Measurements from ENCODE around the gene MIEF1.

MIEF1 gene

GRCh38 chr22:39466228-39467006 lies 35.7 kb upstream of the MIEF1 start:
- Mint-ChIP-seq H3K4me3 (peak overlapping the region; percentile 72), H3K27me3 (no peaks in the 10 kb centered on the region), H3K4me1 (peaks cover 71% of the 10 kb centered on the region), H3K9me3 (no peaks in the 10 kb centered on the region), H3K36me3 (peaks cover 2% of the 10 kb centered on the region), H3K27ac (peak overlapping the region; percentile 93)
- ATAC-seq (ENCODE audit: low read depth), result no peak
- DNase-seq (ENCODE audit: low spot score in 2 of 2), result no peak

GRCh38 chr22:39467390-39467895 lies 34.6 kb upstream of the MIEF1 start:
- peak overlapping the region; percentile 72 for H3K27ac Mint-ChIP-seq
- H3K36me3 Mint-ChIP-seq, result no peaks in the 10 kb centered on the region
- no peaks in the 10 kb centered on the region for H3K27me3 Mint-ChIP-seq
- no peak for DNase-seq (ENCODE audit: low spot score in 2 of 2)
- H3K4me1 Mint-ChIP-seq, result peaks cover 71% of the 10 kb centered on the region
- no peaks in the 10 kb centered on the region for H3K9me3 Mint-ChIP-seq
- peak; percentile 4 for ATAC-seq (ENCODE audit: low read depth)
- peak overlapping the region; percentile 72 for H3K4me3 Mint-ChIP-seq

DNA sequence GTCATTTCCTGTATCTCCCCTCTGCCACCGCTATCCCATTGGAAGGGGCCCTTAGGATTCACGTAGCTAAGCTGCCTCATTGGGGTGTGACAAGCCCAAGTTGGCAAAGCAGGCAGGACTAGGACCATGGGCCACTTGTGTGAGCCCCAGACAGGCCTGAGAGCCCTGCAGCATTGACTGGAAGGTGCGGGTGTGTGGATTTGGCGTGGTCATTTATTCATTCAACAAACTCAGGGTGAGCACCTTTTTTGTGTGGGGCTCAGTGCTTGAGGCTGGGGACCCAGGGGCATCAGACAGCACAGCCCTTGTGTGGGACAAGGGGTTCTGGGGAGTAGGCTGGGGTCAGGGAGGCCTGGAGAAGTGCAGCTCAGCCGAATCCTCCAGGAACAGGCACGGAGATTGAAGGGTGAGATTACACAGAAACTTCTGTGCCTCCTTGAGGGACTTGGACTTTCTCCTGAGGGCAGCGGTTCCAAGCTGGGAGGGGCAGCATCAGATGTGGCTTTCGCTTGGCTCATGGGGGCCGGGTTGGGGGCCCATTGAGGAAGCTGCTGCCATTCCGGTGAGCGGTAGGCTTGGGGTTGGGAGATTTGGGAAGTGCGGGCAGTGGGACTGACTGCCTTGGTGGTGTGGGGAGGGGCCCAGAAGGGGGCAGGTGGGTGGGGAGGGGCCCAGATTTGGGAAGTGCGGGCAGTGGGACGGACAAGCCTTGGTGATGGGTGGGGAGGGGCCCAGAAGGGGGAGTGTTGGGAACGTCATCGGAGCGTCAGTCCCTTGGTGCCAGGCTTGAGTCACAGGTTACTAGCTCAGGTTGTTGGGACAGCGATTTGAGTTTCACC lies 33.4 kb upstream of the MIEF1 start:
- H3K4me1 Mint-ChIP-seq, result peaks cover 72% of the 10 kb centered on the region
- DNase-seq (ENCODE audit: low spot score in 2 of 2), result no peak
- no peaks in the 10 kb centered on the region for H3K36me3 Mint-ChIP-seq
- no peaks in the 10 kb centered on the region for H3K27me3 Mint-ChIP-seq
- ATAC-seq (ENCODE audit: low read depth), result no peak
- peak overlapping the region; percentile 63 for H3K4me3 Mint-ChIP-seq
- H3K9me3 Mint-ChIP-seq, result no peaks in the 10 kb centered on the region
- H3K27ac Mint-ChIP-seq, result peak overlapping the region; percentile 69

DNA sequence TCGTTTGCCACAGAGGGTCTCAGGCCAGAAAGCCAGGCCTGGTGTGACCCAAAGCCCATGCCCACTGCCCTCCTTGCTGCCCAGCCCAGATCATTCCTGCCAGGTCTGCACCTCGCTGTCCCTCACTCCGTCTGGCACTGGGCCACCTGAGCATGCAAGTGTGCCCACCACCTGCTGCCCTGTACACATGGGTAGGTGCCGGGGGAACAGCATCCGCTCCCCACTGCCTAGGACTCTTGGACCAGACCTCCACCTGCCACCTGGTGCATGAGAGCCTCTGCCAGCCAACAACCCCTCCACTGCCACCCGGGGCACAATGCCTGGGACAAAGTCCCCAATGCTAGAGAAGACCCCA lies 32.8 kb upstream of the MIEF1 start:
- Mint-ChIP-seq H3K4me1 (peaks cover 67% of the 10 kb centered on the region), H3K27ac (no peak overlapping the region), H3K27me3 (no peaks in the 10 kb centered on the region), H3K9me3 (no peaks in the 10 kb centered on the region), H3K36me3 (no peaks in the 10 kb centered on the region), H3K4me3 (no peak overlapping the region)
- DNase-seq (ENCODE audit: low spot score in 2 of 2) (no peak), ATAC-seq (ENCODE audit: low read depth) (no peak)

DNA sequence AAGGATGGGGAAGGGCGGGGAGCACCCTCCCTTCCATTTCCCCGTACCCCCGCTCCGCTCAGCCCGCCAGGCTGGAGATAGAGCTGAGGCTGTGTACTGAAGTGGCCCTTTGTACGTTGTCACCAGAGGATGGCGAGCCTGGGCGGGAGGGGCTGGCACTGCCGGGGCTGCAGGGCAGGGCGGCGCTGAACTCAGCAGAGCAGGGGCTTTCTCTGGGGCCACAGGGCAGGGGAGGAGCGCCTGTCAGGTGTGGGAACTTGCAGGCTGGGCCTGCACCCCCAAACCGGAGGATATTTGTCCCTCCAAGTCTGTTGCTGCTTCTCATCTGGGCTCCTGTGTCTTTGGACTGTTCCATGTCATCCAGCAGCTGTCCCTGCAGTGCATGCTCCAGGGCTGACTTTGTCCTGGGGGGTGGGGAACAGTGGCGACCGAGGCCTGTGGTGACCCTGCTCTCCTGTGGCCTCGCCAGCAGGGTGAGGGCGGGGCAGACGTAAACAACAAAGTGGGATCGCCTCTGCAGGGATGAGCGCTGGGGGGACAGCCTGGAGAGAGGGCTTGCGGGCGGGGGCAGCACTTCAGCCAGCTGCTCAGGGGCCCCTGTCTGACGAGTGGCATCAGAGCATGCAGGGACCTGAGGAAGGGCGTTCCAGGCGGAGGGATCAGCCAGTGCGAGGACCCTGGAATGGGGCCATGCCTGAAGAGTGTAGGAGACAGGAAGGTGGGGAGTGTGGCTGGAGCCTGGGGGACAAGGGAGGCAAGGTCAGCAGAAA lies 32.2 kb upstream of the MIEF1 start:
- no peaks in the 10 kb centered on the region for H3K36me3 Mint-ChIP-seq
- no peak for DNase-seq (ENCODE audit: low spot score in 2 of 2)
- H3K27ac Mint-ChIP-seq, result peak overlapping the region; percentile 69
- peak overlapping the region; percentile 5 for H3K4me3 Mint-ChIP-seq
- H3K4me1 Mint-ChIP-seq, result peaks cover 64% of the 10 kb centered on the region
- H3K9me3 Mint-ChIP-seq, result no peaks in the 10 kb centered on the region
- H3K27me3 Mint-ChIP-seq, result no peaks in the 10 kb centered on the region
- ATAC-seq (ENCODE audit: low read depth), result no peak

DNA sequence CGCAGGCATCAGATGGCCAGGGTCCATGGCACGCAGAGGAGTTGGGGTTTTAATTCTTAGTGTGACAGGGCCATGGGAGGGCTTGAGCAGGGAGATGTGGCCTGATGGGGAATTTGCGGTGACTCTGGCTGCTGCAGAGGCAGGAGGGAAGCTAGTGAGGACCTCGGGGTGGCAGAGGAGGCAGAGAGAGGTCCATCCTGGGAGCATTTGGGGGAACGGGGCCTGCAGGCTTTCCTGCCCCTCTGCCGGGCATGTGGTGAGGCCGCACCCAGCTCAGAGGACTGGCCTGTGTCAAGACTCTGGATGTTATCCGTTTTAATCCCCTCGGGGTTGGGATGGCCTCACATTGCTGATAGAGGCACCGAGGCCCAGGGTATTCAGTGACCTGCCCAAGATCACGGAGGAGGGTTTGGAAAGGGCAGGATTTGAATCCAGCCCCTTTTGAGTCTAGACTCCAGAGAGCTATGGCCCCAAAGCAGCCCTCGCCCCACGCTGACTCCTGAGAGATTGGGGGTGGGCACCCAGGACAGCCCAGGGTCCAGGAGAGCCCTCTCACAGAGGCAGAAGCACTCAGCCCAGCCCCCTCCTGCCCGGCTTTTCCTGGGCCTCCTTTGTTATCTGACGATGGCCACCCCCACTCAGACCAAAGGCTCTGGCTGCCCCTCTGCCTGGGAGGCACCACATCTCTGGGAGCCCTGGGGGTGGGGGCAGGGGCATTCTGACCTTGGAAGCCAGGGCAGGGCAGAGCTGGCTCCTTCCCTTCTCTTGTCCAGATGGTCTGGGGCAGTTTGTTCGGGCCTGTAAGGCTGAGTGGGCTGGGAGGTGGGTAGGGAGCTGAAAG lies 31.4 kb upstream of the MIEF1 start:
- Mint-ChIP-seq H3K27ac (peak overlapping the region; percentile 88), H3K4me3 (peak overlapping the region; percentile 5), H3K4me1 (peaks cover 57% of the 10 kb centered on the region), H3K27me3 (no peaks in the 10 kb centered on the region), H3K36me3 (no peaks in the 10 kb centered on the region), H3K9me3 (no peaks in the 10 kb centered on the region)
- DNase-seq (ENCODE audit: low spot score in 2 of 2) (no peak), ATAC-seq (ENCODE audit: low read depth) (no peak)

DNA sequence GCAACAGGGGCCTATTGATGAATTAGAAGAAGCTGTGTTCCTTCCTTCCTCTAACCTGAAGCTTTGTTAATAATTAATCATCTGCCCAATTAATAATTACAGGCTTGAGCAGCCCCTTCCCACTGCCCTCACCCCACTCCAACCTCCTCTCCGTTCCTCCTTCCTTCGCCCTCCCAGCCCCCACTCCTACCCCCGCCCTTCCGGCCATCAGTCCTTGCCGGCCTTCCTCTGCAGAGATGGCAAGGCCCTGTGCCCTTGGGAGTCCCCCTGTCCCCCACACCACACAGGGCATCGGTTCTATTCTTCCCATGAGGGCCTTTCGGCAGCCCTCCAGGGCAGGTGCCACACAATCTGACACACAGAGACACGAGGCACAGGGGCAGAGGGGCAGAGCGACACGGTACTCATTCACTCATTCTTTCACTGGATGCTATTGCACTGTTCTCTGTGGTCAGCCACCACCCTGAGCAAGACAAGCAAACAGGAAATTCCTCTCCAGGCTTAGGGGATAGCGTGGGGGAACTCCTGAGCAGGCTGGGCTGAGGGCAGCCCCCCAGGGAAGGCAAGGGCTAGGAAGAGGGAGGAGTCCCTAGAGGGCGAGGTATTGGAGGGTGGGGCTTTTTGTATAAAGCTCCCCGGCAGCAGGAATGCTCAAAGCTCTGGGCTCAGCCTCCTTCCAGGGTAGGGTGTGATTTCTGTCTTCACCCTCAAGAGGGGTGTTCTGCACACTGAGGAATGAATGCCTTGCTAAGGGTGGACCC lies 30.5 kb upstream of the MIEF1 start:
- Mint-ChIP-seq H3K27ac (peak overlapping the region; percentile 88), H3K4me3 (peak overlapping the region; percentile 83)

GRCh38 chr22:39472570-39473556 lies 29.2 kb upstream of the MIEF1 start:
- DNase-seq (ENCODE audit: low spot score in 2 of 2), result peak in 1 of 2 donors; percentile 35
- peak; percentile 87 for ATAC-seq (ENCODE audit: low read depth)
- H3K9me3 Mint-ChIP-seq, result no peaks in the 10 kb centered on the region
- peak overlapping the region; percentile 83 for H3K27ac Mint-ChIP-seq
- H3K27me3 Mint-ChIP-seq, result no peaks in the 10 kb centered on the region
- peaks cover 39% of the 10 kb centered on the region for H3K4me1 Mint-ChIP-seq
- peaks cover 2% of the 10 kb centered on the region for H3K36me3 Mint-ChIP-seq
- peak overlapping the region; percentile 63 for H3K4me3 Mint-ChIP-seq

More for the DNA sequence above, 30.5 kb upstream of the MIEF1 start:
- H3K27me3 Mint-ChIP-seq, result no peaks in the 10 kb centered on the region
- H3K9me3 Mint-ChIP-seq, result no peaks in the 10 kb centered on the region
- DNase-seq (ENCODE audit: low spot score in 2 of 2) (no peak), ATAC-seq (ENCODE audit: low read depth) (peak; percentile 50)
- H3K4me1 Mint-ChIP-seq, result peaks cover 52% of the 10 kb centered on the region
- no peaks in the 10 kb centered on the region for H3K36me3 Mint-ChIP-seq

DNA sequence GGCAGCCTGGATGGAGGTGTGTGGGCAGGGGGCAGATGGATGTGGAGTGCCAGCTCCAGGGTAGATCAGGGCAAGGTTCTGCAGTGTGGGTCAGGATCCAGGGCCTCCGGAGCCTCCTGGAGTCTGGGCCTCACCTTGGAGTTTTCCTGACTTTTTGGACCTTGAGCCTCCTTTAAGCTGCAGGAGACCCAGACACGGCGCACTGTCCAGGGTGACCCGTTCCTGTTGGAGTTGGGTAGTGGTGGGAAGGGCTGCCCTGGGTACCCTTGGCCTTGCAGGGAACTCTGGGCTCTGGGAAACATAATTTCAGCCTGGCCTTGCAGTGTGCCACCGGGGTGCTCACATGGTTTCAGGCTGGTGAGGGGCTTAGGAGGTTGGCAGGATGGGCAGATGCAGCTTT lies 28.2 kb upstream of the MIEF1 start:
- DNase-seq (ENCODE audit: low spot score in 2 of 2) (no peak), ATAC-seq (ENCODE audit: low read depth) (no peak)
- Mint-ChIP-seq H3K4me1 (peaks cover 31% of the 10 kb centered on the region), H3K36me3 (peaks cover 4% of the 10 kb centered on the region), H3K9me3 (no peaks in the 10 kb centered on the region), H3K4me3 (no peak overlapping the region), H3K27ac (no peak overlapping the region), H3K27me3 (no peaks in the 10 kb centered on the region)

DNA sequence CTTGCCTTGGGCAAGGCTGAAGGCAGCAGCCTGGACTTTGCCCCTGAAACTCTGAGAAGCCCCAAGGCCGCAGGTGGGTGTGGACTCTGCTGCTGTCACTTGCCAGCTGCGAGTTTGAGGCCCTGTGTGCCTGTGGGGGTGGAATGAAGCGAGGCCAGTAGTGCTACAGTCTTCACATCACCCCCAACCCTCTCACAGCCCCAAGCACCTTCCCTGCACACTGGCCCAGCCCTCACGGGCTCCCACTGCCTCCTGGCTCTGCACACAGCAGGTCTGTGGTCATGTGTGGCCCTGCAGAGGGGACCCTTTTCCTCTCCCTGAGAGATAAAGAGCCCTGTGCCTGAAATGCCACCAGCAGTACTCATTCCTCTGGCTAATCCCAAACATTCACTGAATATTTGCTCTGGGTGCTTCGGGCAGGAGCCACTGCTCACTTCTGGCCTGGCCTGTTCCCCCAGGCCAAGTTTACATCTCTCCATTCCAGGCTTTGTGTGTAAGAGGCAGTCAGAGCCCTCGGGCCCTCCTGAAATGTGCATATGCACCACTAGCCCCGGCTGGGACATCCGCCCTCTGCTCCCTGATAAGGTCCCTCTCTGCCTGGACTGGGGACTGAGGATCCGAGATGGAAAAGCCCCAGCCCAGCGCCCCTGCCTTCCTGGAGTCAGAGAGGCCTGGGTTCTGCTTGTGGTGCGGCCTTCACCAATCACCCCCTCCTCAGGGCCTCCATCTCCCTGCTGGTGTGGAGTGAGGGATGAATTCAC lies 27.6 kb upstream of the MIEF1 start:
- H3K4me1 Mint-ChIP-seq, result peaks cover 29% of the 10 kb centered on the region
- DNase-seq (ENCODE audit: low spot score in 2 of 2) (no peak), ATAC-seq (ENCODE audit: low read depth) (no peak)
- H3K27ac Mint-ChIP-seq, result no peak overlapping the region
- H3K36me3 Mint-ChIP-seq, result peaks cover 5% of the 10 kb centered on the region
- no peaks in the 10 kb centered on the region for H3K27me3 Mint-ChIP-seq
- H3K9me3 Mint-ChIP-seq, result no peaks in the 10 kb centered on the region
- no peak overlapping the region for H3K4me3 Mint-ChIP-seq

DNA sequence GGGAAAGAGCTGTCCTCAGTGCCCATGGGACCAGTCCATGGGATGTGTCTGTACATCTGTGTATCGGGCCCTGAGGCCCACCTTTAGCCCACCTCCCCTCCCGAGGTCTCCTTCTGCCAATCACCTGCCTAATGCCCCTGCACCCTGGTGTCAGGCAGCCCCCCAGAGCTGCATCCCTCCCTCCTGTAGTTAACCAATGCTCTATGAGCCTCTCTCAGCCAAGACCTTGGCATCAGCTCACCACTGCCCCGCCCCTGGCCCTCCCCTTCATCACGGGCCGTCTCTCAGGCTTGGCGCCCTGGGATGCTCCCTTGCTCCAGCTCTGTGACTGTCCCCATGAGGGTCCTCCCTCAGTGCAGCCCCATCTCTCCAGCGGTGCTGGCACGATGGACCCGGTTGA lies 26.8 kb upstream of the MIEF1 start:
- Mint-ChIP-seq H3K4me3 (no peak overlapping the region), H3K9me3 (no peaks in the 10 kb centered on the region), H3K27ac (no peak overlapping the region), H3K27me3 (no peaks in the 10 kb centered on the region), H3K4me1 (peaks cover 28% of the 10 kb centered on the region), H3K36me3 (peaks cover 6% of the 10 kb centered on the region)
- DNase-seq (ENCODE audit: low spot score in 2 of 2) (no peak), ATAC-seq (ENCODE audit: low read depth) (no peak)
